Endothelial cell of umbilical vein (primary cell): ENCODE data around the gene WNT2. TPM values are rescaled to one million over a fixed set of nuclear protein-coding genes. Genes with fewer than 3 reads are reported as not detected.

Experiments used
- BruUV-seq: library from RNA; stranded (reverse); fragments of 400-500 nt; replicated peaks from 2 replicates; lab custom pipeline; 2021; lab: Mats Ljungman, UMichigan
- CTCF ChIA-PET: fragments of 300-600, 350-600 bp; sonication (Branson Sonifier 250); formaldehyde crosslinking; loops from one replicate; lab custom pipeline; 2021; ENCODE audit warnings: antibody characterized with exemption, inconsistent platforms; lab: Charles Lee
- POLR2A ChIA-PET: fragments of 300-600, 350-600 bp; sonication (Branson Sonifier 250); formaldehyde crosslinking; loops from one replicate; lab custom pipeline; 2021; ENCODE audit warnings: antibody characterized with exemption, inconsistent platforms; lab: Charles Lee
- DNase-seq: peaks from one replicate; pipeline ENCODE4 v3.0.0-alpha.2; 2011; ENCODE audit warnings: low read depth, low spot score
- FAIRE-seq: peaks from 2 replicates; lab custom pipeline; 2011; peaks lifted over from hg19 to GRCh38; lab: Jason Lieb, UNC
- H2AFZ ChIP-seq: 2 replicates; pipeline ENCODE4 v1.6.0; 2012; ENCODE audit warnings: low read depth, low read length, control low read depth, inconsistent platforms
- H3K27ac ChIP-seq: 2 replicates; pipeline ENCODE4 v1.5.1; 2011; ENCODE audit warnings: low read depth, mild to moderate bottlenecking, control low read depth, low read length, moderate library complexity; ENCODE audit not compliant: insufficient read depth
- H3K27me3 ChIP-seq, 2 experiments: 2 replicates each; pipeline versions ENCODE4 v1.6.0 to v1.6.1; 2011; ENCODE audit warnings: low read length in 2 of 2, mixed read lengths in 1 of 2; ENCODE audit not compliant: control insufficient read depth in 2 of 2, insufficient read depth in 2 of 2
- H3K36me3 ChIP-seq, 2 experiments: 2 replicates in 1 of 2; 3 replicates in 1 of 2; pipeline ENCODE4 v1.5.1; 2011; ENCODE audit warnings: low read length in 2 of 2, mild to moderate bottlenecking in 1 of 2, moderate library complexity in 1 of 2; ENCODE audit not compliant: control insufficient read depth in 2 of 2, insufficient read depth in 2 of 2; ENCODE audit errors: extremely low read depth in 1 of 2
- H3K4me1 ChIP-seq: 3 replicates; pipeline ENCODE4 v1.5.1; 2011; ENCODE audit warnings: mild to moderate bottlenecking, low read length; ENCODE audit not compliant: control insufficient read depth, insufficient read depth; ENCODE audit errors: extremely low read depth
- H3K4me2 ChIP-seq: 2 replicates; pipeline ENCODE4 v1.6.1; 2011; ENCODE audit warnings: low read length, control low read depth, mixed read lengths; ENCODE audit not compliant: insufficient read depth
- H3K4me3 ChIP-seq, 3 experiments: fragments of 200-600 bp in 1 of 3; sonication (generic), shearing (Covaris generic) in 1 of 3; replicated peaks in 1 of 3; 2 replicates each; pipeline ENCODE4 v1.5.1; 2011 to 2016; ENCODE audit warnings: control low read depth in 3 of 3, low read length in 3 of 3, mild to moderate bottlenecking in 2 of 3, inconsistent platforms in 1 of 3, low read depth in 1 of 3, moderate library complexity in 1 of 3; ENCODE audit not compliant: insufficient read depth in 1 of 3
- H3K79me2 ChIP-seq: 2 replicates; pipeline ENCODE4 v1.6.0; 2012; ENCODE audit warnings: low read length, inconsistent platforms; ENCODE audit not compliant: control insufficient read depth, insufficient read depth
- H3K9ac ChIP-seq: replicated peaks from 2 replicates; pipeline ENCODE3; 2011; ENCODE audit warnings: low read length, control low read depth; ENCODE audit not compliant: insufficient read depth; ENCODE audit errors: extremely low read depth
- H3K9me1 ChIP-seq: replicated peaks from 3 replicates; pipeline ENCODE4 v1.6.0; 2011; ENCODE audit warnings: mild to moderate bottlenecking, low read length; ENCODE audit not compliant: control insufficient read depth, insufficient read depth; ENCODE audit errors: extremely low read depth
- H3K9me3 ChIP-seq: replicated peaks from 2 replicates; pipeline ENCODE4 v1.5.1; 2012; ENCODE audit warnings: low read length, inconsistent platforms; ENCODE audit not compliant: control insufficient read depth, insufficient read depth
- H4K20me1 ChIP-seq: replicated peaks from 2 replicates; pipeline ENCODE3; 2011; ENCODE audit warnings: mild to moderate bottlenecking, low read length; ENCODE audit not compliant: control insufficient read depth, insufficient read depth; ENCODE audit errors: extremely low read depth
- CTCF ChIP-seq, 2 donors: IDR thresholded peaks; 1 replicate in 1 of 2; 2 replicates in 1 of 2; pipeline ENCODE4 v1.5.1; 2011; ENCODE audit warnings: low read length in 2 of 2, mild to moderate bottlenecking in 2 of 2, moderate library complexity in 2 of 2, control low read depth in 1 of 2, inconsistent platforms in 1 of 2, low read depth in 1 of 2; ENCODE audit not compliant: insufficient read depth in 1 of 2; ENCODE audit errors: extremely low read depth in 1 of 2
- EZH2 ChIP-seq: IDR thresholded peaks from 2 replicates; pipeline ENCODE4 v1.6.1; 2012; ENCODE audit warnings: borderline replicate concordance, low read depth, mild to moderate bottlenecking, moderate library complexity, low read length, inconsistent platforms; ENCODE audit not compliant: severe bottlenecking
- FOS ChIP-seq: IDR thresholded peaks from 2 replicates; pipeline ENCODE4 v1.6.1; 2011; ENCODE audit warnings: mild to moderate bottlenecking, low read length, moderate library complexity, borderline replicate concordance; ENCODE audit not compliant: insufficient read depth
- GATA2 ChIP-seq: IDR thresholded peaks from 2 replicates; pipeline ENCODE4 v1.7.0; 2011; ENCODE audit warnings: low read depth, mild to moderate bottlenecking, moderate library complexity, mixed read lengths, low read length; ENCODE audit not compliant: insufficient read length, insufficient read depth
- JUN ChIP-seq: IDR thresholded peaks from 2 replicates; pipeline ENCODE4 v1.6.1; 2011; ENCODE audit warnings: borderline replicate concordance, low read depth; ENCODE audit not compliant: insufficient read length, insufficient read depth
- MYC ChIP-seq: IDR thresholded peaks from one replicate; pipeline ENCODE4 v1.6.1; 2011; ENCODE audit warnings: mild to moderate bottlenecking, low read depth, low read length
- POLR2A ChIP-seq: IDR thresholded peaks from 2 replicates; pipeline ENCODE4 v1.6.1; 2012; ENCODE audit warnings: low read depth, mild to moderate bottlenecking, control low read depth, low read length
- POLR2AphosphoS5 ChIP-seq: IDR thresholded peaks from 2 replicates; pipeline ENCODE4 v1.6.1; 2012; ENCODE audit warnings: low read depth, mild to moderate bottlenecking, control low read depth, low read length, moderate library complexity; ENCODE audit not compliant: insufficient read depth
- dilution Hi-C: fragments of 300-500 bp; cut with MboI; formaldehyde crosslinking; loops from one replicate; pipeline ENCODE4 v1.15.0; 2019; ENCODE audit warnings: low sequenced_read_pairs; ENCODE audit not compliant: extremely low pct_ligation_motif_present
- intact Hi-C: fragments of 100-400 bp; cut with micrococcal nuclease; formaldehyde crosslinking; loops from one replicate; pipeline ENCODE4 v1.10.0; 2022
- polyA plus RNA-seq, 4 experiments: library from polyadenylated mRNA; depleted of rRNA in 3 of 4; stranded (reverse) in 3 of 4; unstranded in 1 of 4; fragments of >200 nt; gene quantifications; 2 replicates each; pipeline versions ENCODE4 v1.2.1 to v1.2.3, GENCODE V29; 2011 to 2012; ENCODE audit warnings: missing spikeins in 1 of 4
- total RNA-seq: library from RNA; stranded (reverse); gene quantifications from 2 replicates; pipeline ENCODE4 v1.2.3, GENCODE V29; 2021
- TF ChIP-seq, protein P1 (sequence below): IDR thresholded peaks from 2 replicates; pipeline ENCODE4 v1.6.1; 2011; ENCODE audit not compliant: insufficient read depth, insufficient read length

The WNT2 gene
- total and polyA plus RNA-seq, 2 donors (not counting 3 experiments of a cell fraction or from before 2014, with no cell fraction given): not detected

DNA sequence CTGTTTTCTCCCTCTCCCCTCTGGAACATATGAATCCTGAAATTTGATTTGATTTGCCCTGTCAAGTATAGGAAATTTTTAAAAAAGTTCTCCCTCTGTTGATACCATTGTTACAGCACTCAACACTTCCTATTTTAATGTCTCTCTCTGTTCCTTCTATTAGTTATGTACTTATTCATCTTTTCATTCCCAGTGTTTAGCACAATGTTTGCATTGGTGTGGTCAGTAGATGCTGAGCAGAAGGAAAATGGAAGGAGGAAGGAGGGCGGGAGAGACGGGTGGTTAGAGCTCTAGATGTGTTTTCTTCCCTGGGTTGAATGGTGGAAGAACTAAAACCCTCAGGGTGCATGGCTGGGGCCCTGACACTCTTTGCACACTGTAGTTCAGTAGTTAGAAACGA, 79.5 kb downstream of the WNT2 start:
- CTCF ChIA-PET: interaction anchor here (1.3 kb wide), 1 partner anchor 31 kb away, joined by 5 read pairs; no protein-coding TSS in a partner anchor
- FAIRE-seq: no peak
- no peak overlapping the region for H3K4me2 ChIP-seq

More for the DNA sequence above, 79.5 kb downstream of the WNT2 start:
- no peak overlapping the region for H3K9ac ChIP-seq
- H3K36me3 ChIP-seq: no peaks in the 10 kb centered on the region
- POLR2A ChIA-PET: no interaction called here
- BruUV-seq: no TSS peak
- H2AFZ ChIP-seq: no peak overlapping the region
- no peak overlapping the region for H3K4me3 ChIP-seq
- no peak overlapping the region for H3K27ac ChIP-seq
- TF ChIP-seq EZH2 (no peak), GATA2 (no peak), MYC (no peak), POLR2A (no peak), JUN (no peak), CTCF (IDR thresholded peaks at IDR 0.05; ENCODE audit: extremely low read depth in 1 of 2, insufficient read depth in 1 of 2, low read depth in 1 of 2, low read length in 2 of 2) (no peak), POLR2AphosphoS5 (no peak), FOS (no peak)
- TF ChIP-seq, protein P1, sequence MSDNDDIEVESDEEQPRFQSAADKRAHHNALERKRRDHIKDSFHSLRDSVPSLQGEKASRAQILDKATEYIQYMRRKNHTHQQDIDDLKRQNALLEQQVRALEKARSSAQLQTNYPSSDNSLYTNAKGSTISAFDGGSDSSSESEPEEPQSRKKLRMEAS: no peak
- H3K9me1 ChIP-seq: no peaks in the 10 kb centered on the region
- no peaks in the 10 kb centered on the region for H4K20me1 ChIP-seq
- no peaks in the 10 kb centered on the region for H3K79me2 ChIP-seq
- no peak for DNase-seq
- intact Hi-C loops (no loop called here), dilution Hi-C loops (no loop called here)
- peaks cover 0 to 5% of the 10 kb centered on the region in 2 experiments for H3K27me3 ChIP-seq
- no peaks in the 10 kb centered on the region for H3K9me3 ChIP-seq
- no peaks in the 10 kb centered on the region for H3K4me1 ChIP-seq
